Fibroblast of lung (primary cell): ENCODE data around the gene TEAD2. TPM values are rescaled to one million over a fixed set of nuclear protein-coding genes. Genes with fewer than 3 reads are reported as not detected.
"Not testable (repeated sequence)": the region's sequence is repeated elsewhere in the genome, so short reads cannot be mapped to it uniquely, and the experiment has no call there.

Source experiments
- DNase-seq, 2 donors: peaks; one replicate each; pipeline versions ENCODE4 v3.0.0 to v3.0.0-alpha.2; 2010; ENCODE audit warnings: low read depth in 2 of 2
- H2AFZ ChIP-seq: 2 replicates; pipeline ENCODE4 v1.5.1; 2012; ENCODE audit warnings: low read length, control low read depth, inconsistent platforms
- H3K27ac ChIP-seq: 2 replicates; pipeline ENCODE4 v1.5.1; 2011; ENCODE audit warnings: low read length, control low read depth; ENCODE audit not compliant: insufficient read depth
- H3K27me3 ChIP-seq: 2 replicates; pipeline ENCODE4 v1.5.1; 2011; ENCODE audit warnings: mild to moderate bottlenecking, low read length; ENCODE audit not compliant: control insufficient read depth, insufficient read depth
- H3K36me3 ChIP-seq: 2 replicates; pipeline ENCODE4 v1.5.1; 2011; ENCODE audit warnings: low read length; ENCODE audit not compliant: control insufficient read depth, insufficient read depth
- H3K4me1 ChIP-seq: 2 replicates; pipeline ENCODE4 v1.5.1; 2011; ENCODE audit warnings: low read length; ENCODE audit not compliant: control insufficient read depth, insufficient read depth; ENCODE audit errors: extremely low read depth
- H3K4me2 ChIP-seq: 2 replicates; pipeline ENCODE4 v1.5.1; 2011; ENCODE audit warnings: low read length, control low read depth; ENCODE audit not compliant: insufficient read depth; ENCODE audit errors: extremely low read depth
- H3K4me3 ChIP-seq, 4 experiments: fragments of 200-600 bp in 1 of 4; sonication (generic) in 1 of 4; replicated peaks in 1 of 4; 2 replicates each; pipeline ENCODE4 v1.5.1; 2011 to 2016; ENCODE audit warnings: low read length in 4 of 4, low read depth in 3 of 4, mild to moderate bottlenecking in 3 of 4, control low read depth in 2 of 4, inconsistent platforms in 1 of 4, mixed read lengths in 1 of 4; ENCODE audit not compliant: insufficient read depth in 1 of 4; ENCODE audit errors: control extremely low read depth in 1 of 4
- H3K79me2 ChIP-seq: 2 replicates; pipeline ENCODE4 v1.5.1; 2012; ENCODE audit warnings: mild to moderate bottlenecking, low read length, inconsistent platforms; ENCODE audit not compliant: control insufficient read depth, insufficient read depth
- H3K9ac ChIP-seq: 2 replicates; pipeline ENCODE4 v1.5.1; 2011; ENCODE audit warnings: mild to moderate bottlenecking, low read length, control low read depth; ENCODE audit not compliant: insufficient read depth
- H3K9me3 ChIP-seq: 2 replicates; pipeline ENCODE4 v1.5.1; 2012; ENCODE audit warnings: low read depth, low read length; ENCODE audit not compliant: control insufficient read depth, insufficient read depth
- H4K20me1 ChIP-seq: 2 replicates; pipeline ENCODE4 v1.5.1; 2011; ENCODE audit warnings: low read length; ENCODE audit not compliant: control insufficient read depth, insufficient read depth; ENCODE audit errors: extremely low read depth
- EZH2 ChIP-seq: IDR thresholded peaks from 2 replicates; pipeline ENCODE4 v1.5.1; 2012; ENCODE audit warnings: low read length, control low read depth, mild to moderate bottlenecking; ENCODE audit errors: missing control alignments
- polyA plus RNA-seq, 2 donors: library from polyadenylated mRNA; depleted of rRNA in 1 of 2; stranded (reverse) in 1 of 2; unstranded in 1 of 2; fragments of >200 nt; gene quantifications; 2 replicates each; pipeline ENCODE4 v1.2.1, GENCODE V29; 2011 to 2012; ENCODE audit warnings: missing spikeins in 1 of 2
- total RNA-seq: library from RNA; depleted of rRNA; stranded (reverse); fragments of >200 nt; gene quantifications from 2 replicates; pipeline ENCODE4 v1.2.1, GENCODE V29; 2014
- TF ChIP-seq, protein P1 (sequence below), 2 donors: IDR thresholded peaks in 1 of 2; conservative IDR thresholded peaks in 1 of 2; 1 replicate in 1 of 2; 2 replicates in 1 of 2; pipeline ENCODE4 v1.5.1; 2011 to 2012; ENCODE audit warnings: low read length in 2 of 2, control low read depth in 1 of 2, inconsistent platforms in 1 of 2, low read depth in 1 of 2, mild to moderate bottlenecking in 1 of 2

The TEAD2 gene
- total and polyA plus RNA-seq, 2 donors (not counting 1 experiment from before 2014, with no cell fraction given) = 19.2 to 22.7 TPM

DNA sequence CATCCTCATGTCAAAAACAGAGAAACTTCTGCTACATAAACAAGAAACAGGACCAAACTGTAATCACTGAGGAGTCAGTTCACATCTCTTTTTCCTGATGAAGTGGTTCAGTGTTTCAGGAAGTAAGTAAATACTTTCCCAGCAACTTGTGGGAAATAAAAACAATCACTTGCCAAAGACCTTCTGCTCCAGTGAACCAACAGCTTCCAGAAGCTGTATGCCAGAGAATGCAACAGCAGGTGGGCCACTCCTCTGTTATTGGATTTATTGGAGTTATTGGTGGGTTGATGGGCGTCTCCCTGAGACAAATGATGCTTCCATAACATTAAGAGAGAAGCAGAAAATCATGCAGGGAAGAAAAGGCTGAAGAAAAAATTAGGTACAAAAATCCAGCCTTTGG lies 47.1 kb downstream of the TEAD2 start:
- Histone ChIP-seq H3K4me2 (no peak overlapping the region), H3K27ac (no peak overlapping the region), H2AFZ (no peak overlapping the region), H3K36me3 (no peaks in the 10 kb centered on the region), H3K4me1 (no peaks in the 10 kb centered on the region), H3K9ac (no peak overlapping the region), H3K27me3 (no peaks in the 10 kb centered on the region), H3K9me3 (no peaks in the 10 kb centered on the region), H3K4me3 (no peak overlapping the region), H4K20me1 (no peaks in the 10 kb centered on the region), H3K79me2 (no peaks in the 10 kb centered on the region)
- TF ChIP-seq, protein P1, sequence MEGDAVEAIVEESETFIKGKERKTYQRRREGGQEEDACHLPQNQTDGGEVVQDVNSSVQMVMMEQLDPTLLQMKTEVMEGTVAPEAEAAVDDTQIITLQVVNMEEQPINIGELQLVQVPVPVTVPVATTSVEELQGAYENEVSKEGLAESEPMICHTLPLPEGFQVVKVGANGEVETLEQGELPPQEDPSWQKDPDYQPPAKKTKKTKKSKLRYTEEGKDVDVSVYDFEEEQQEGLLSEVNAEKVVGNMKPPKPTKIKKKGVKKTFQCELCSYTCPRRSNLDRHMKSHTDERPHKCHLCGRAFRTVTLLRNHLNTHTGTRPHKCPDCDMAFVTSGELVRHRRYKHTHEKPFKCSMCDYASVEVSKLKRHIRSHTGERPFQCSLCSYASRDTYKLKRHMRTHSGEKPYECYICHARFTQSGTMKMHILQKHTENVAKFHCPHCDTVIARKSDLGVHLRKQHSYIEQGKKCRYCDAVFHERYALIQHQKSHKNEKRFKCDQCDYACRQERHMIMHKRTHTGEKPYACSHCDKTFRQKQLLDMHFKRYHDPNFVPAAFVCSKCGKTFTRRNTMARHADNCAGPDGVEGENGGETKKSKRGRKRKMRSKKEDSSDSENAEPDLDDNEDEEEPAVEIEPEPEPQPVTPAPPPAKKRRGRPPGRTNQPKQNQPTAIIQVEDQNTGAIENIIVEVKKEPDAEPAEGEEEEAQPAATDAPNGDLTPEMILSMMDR (conservative IDR thresholded peaks at IDR 0.05 in 1 of 2, IDR thresholded peaks at IDR 0.05 in 1 of 2; ENCODE audit: low read depth in 1 of 2, low read length in 2 of 2) = no peak
- TF ChIP-seq EZH2 = no peak
- no peak for DNase-seq

DNA sequence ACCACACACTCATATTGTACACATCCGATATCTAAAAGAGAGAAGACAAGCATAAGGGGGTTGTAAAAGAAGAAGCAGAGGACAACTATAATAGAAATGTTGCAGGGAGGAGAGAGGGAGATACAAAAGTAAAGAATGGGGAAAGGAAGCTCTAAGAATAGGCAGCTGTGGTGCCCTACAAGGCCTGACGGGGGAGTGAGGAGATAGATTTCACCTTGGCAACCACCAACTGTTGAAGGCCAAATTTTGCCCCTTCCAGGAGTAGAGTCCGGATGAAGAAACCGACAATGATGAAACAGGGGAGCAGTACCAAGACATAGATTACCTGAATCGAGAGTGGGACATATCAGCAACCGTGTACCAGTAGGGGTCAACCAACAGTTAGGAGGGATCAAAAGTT lies 53.1 kb downstream of the TEAD2 start:
- no peaks in the 10 kb centered on the region for H3K27me3 ChIP-seq
- H3K4me3 ChIP-seq = no peak overlapping the region
- no peaks in the 10 kb centered on the region for H3K36me3 ChIP-seq
- DNase-seq = no peak
- no peak overlapping the region for H3K4me2 ChIP-seq
- no peak overlapping the region for H3K27ac ChIP-seq
- H3K9me3 ChIP-seq = no peaks in the 10 kb centered on the region
- H3K9ac ChIP-seq = no peak overlapping the region
- no peak overlapping the region for H2AFZ ChIP-seq
- TF ChIP-seq EZH2 = no peak
- TF ChIP-seq, protein P1 (conservative IDR thresholded peaks at IDR 0.05 in 1 of 2, IDR thresholded peaks at IDR 0.05 in 1 of 2; ENCODE audit: low read depth in 1 of 2, low read length in 2 of 2) = no peak
- no peaks in the 10 kb centered on the region for H3K79me2 ChIP-seq
- no peaks in the 10 kb centered on the region for H4K20me1 ChIP-seq
- no peaks in the 10 kb centered on the region for H3K4me1 ChIP-seq

DNA sequence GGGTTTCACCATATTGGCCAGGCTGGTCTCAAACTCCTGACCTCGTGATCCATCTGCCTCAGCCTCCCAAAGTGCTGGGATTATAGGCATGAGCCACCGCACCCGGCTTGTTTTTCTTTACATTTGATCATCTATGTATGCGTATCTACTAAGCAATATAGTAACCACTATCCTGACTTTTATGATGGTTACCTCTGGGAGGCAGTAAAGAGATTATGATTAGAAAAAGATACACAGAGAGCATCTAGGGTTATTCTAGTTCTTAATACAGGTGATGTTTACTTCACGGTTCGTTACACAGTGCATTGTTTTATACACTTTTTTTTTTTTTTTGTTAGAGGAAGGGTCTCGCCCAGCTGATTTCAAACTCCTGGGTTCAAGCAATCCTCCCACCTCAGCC lies 55.5 kb downstream of the TEAD2 start:
- not testable (repeated sequence) for H3K4me2 ChIP-seq, DNase-seq, H3K4me1 ChIP-seq, H3K4me3 ChIP-seq, H3K9me3 ChIP-seq, H3K9ac ChIP-seq, H3K36me3 ChIP-seq, H4K20me1 ChIP-seq, H3K79me2 ChIP-seq, H2AFZ ChIP-seq, H3K27me3 ChIP-seq, H3K27ac ChIP-seq

DNA sequence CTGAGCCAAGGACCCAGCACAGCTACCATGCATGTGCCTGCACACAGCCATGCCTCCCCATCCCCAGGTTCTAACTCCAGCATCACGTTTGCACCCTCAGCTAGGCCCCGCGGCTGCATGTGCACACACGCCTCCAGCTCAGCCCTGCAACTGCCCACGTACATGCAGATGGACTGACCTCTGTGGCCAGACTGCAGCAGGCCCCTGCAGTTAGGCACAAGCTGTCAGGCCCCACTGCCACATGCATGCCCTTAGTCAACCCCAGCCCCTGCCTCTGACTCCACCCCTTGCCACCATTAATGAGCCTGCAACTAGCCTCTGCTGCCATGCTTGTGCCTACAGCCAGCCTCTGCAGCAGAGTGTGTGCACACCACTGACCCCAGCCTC lies 60.4 kb downstream of the TEAD2 start:
- Histone ChIP-seq H3K79me2 (no peaks in the 10 kb centered on the region), H3K36me3 (no peaks in the 10 kb centered on the region), H3K4me3 (no peak overlapping the region)

More for the DNA sequence above, 60.4 kb downstream of the TEAD2 start:
- no peak overlapping the region for H3K4me2 ChIP-seq
- H2AFZ ChIP-seq = no peak overlapping the region
- no peak overlapping the region for H3K9ac ChIP-seq
- no peak overlapping the region for H3K27ac ChIP-seq
- no peak for DNase-seq
- H3K4me1 ChIP-seq = no peaks in the 10 kb centered on the region
- H4K20me1 ChIP-seq = no peaks in the 10 kb centered on the region
- TF ChIP-seq, protein P1 (conservative IDR thresholded peaks at IDR 0.05 in 1 of 2, IDR thresholded peaks at IDR 0.05 in 1 of 2; ENCODE audit: low read depth in 1 of 2, low read length in 2 of 2) = no peak
- no peak for TF ChIP-seq EZH2
- no peaks in the 10 kb centered on the region for H3K27me3 ChIP-seq
- no peaks in the 10 kb centered on the region for H3K9me3 ChIP-seq
